ENCODE data around the gene CNTN1. TPM values are rescaled to one million over a fixed set of nuclear protein-coding genes. Genes with fewer than 3 reads are reported as not detected.

The CNTN1 gene
- total and polyA plus RNA-seq, 7 donors, result 0.10 to 1.4 (median 0.23) TPM

GRCh38 chr12:41061192-41061591 lies 369.0 kb downstream of the CNTN1 start:
- Histone ChIP-seq H3K27ac (no peak overlapping the region), H3K4me3 (no peak overlapping the region), H3K9me3 (no peaks in the 10 kb centered on the region), H3K36me3 (ENCODE audit: insufficient read depth in 1 of 2, low read depth in 1 of 2) (no peaks in the 10 kb centered on the region), H3K4me1 (no peaks in the 10 kb centered on the region), H3K27me3 (ENCODE audit: insufficient read depth in 3 of 3, low read length in 2 of 3) (no peaks in the 10 kb centered on the region)
- no peak for TF ChIP-seq CTCF (IDR thresholded peaks at IDR 0.05)
- WGBS, 3 donors, result 45 to 57% (median 50%) methylated on average over 2 of the region's 2 CpGs
- intact Hi-C loops (cut with DNase I), result no loop called here
- DNase-seq (no peak), ATAC-seq (no peak)

DNA sequence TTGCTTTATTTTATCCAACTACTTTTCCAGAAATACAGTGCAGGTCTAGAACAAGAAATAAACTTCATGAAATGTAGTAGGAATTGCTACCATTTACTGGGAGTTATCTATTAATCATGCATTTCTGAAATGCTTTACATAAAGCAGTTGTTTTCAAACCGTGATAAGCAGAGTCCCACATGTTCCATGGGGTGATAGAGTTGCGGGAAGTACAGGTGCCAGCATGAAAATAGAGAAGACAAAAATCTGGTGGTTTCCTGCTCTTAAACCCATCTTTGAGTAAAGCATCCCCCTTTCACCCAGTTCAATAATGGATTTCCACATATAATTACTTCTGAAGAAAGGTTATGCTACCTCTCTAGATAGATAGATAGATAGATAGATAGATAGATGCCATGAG lies 372.2 kb downstream of the CNTN1 start:
- H3K4me1 ChIP-seq, result no peaks in the 10 kb centered on the region
- H3K27ac ChIP-seq, result no peak overlapping the region
- intact Hi-C loops (cut with DNase I), result no loop called here
- WGBS, 3 donors, result 63 to 70% (median 67%) methylated on average over 2 of the region's 2 CpGs
- H3K27me3 ChIP-seq (ENCODE audit: insufficient read depth in 3 of 3, low read length in 2 of 3), result no peaks in the 10 kb centered on the region
- no peaks in the 10 kb centered on the region for H3K9me3 ChIP-seq
- no peak overlapping the region for H3K4me3 ChIP-seq
- no peaks in the 10 kb centered on the region for H3K36me3 ChIP-seq (ENCODE audit: insufficient read depth in 1 of 2, low read depth in 1 of 2)
- DNase-seq (no peak), ATAC-seq (no peak)
- TF ChIP-seq CTCF (IDR thresholded peaks at IDR 0.05), result no peak

DNA sequence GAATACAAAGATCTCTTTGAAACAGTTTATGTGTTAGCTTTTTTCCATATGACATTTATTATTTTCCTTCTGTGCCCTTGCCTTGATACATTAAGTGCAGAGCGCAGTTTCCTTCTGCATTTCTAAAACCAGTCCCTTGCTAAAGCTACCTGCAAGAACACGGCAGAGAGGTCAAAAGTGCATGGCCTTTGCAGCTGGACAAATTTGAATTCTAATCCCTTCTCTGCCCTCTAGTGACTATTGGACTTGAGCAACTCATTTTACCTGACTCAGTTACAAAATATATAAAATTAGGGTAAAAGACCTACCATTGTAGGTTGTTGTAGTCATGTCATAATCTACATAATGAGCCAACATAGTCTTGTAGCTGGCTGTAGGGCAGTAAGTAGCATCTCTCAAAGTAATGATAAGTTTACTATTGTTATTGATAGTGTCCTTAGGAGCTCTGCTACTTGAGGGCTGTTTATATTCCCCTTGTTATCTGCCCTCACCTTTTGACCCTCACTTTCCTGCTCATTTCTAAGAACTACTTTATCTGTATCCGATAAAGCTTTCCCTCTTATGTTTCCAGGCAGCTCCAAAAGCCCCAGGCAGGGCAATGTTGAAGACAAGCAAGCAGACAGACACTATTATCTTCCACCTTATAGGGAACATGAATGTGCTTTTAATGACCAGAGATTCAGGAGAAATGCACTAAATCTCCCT lies 375.9 kb downstream of the CNTN1 start:
- no peaks in the 10 kb centered on the region for H3K27me3 ChIP-seq (ENCODE audit: insufficient read depth in 3 of 3, low read length in 2 of 3)
- H3K9me3 ChIP-seq, result no peaks in the 10 kb centered on the region
- H3K27ac ChIP-seq, result no peak overlapping the region
- H3K36me3 ChIP-seq (ENCODE audit: insufficient read depth in 1 of 2, low read depth in 1 of 2), result no peaks in the 10 kb centered on the region
- no peak overlapping the region for H3K4me3 ChIP-seq
- TF ChIP-seq CTCF (IDR thresholded peaks at IDR 0.05), result no peak
- DNase-seq (no peak), ATAC-seq (no peak)
- WGBS, 3 donors, result 40 to 49% (median 41%) methylated on average over 3 of the region's 3 CpGs
- intact Hi-C loops (cut with DNase I), result no loop called here
- H3K4me1 ChIP-seq, result no peaks in the 10 kb centered on the region

DNA sequence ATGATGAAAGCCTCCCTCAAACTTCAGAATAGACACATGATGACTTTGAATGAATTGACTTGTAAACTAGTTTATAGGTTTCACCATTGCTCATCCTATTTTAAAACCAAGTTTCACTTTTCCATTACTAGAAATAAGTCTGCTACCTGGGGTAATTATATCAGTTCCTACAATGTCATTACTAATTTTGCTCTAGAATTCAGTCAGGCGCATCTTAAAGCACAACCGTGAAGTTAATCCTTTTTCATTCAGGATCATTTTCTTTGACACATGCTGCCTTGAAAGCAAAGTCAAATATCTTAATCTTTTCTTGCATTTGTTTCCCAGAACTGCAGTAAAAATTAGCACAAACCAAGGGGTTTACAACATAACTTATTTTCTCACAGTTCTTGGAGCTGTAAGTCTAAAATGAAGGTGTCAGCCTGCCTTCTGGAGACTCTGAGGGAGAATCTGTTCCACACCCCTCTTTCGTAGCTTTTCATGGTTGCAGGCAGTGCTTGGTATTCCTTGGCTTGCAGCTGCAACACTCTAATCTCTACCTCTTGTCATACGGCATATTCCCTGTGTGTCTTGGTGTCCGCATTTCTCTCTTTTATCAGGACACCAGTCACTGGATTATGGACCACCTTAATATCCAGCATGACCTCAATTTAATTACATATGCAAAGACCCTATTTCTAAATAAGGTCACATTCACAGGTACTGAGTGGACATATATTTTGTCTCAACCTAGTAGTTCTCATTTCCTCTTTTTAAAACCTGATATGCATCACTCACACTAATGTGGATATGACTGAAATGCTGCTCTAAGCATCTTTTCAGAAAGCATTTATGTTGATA lies 381.6 kb downstream of the CNTN1 start:
- H3K27ac ChIP-seq, result no peak overlapping the region
- ATAC-seq (no peak), DNase-seq (no peak)
- no peaks in the 10 kb centered on the region for H3K4me1 ChIP-seq
- no peaks in the 10 kb centered on the region for H3K9me3 ChIP-seq
- no peak overlapping the region for H3K4me3 ChIP-seq
- WGBS, 3 donors, result 59 to 63% (median 59%) methylated on average over 5 of the region's 5 CpGs
- no peaks in the 10 kb centered on the region for H3K27me3 ChIP-seq (ENCODE audit: insufficient read depth in 3 of 3, low read length in 2 of 3)
- intact Hi-C loops (cut with DNase I), result no loop called here
- no peak for TF ChIP-seq CTCF (IDR thresholded peaks at IDR 0.05)
- H3K36me3 ChIP-seq (ENCODE audit: insufficient read depth in 1 of 2, low read depth in 1 of 2), result no peaks in the 10 kb centered on the region
